Bronchial epithelial cell (primary cell): ENCODE measurements around the gene SMARCD3. TPM values are rescaled to one million over a fixed set of nuclear protein-coding genes. Genes with fewer than 3 reads are reported as not detected.

ENCODE experiments used
- DNase-seq: peaks from one replicate; pipeline ENCODE4 v3.0.0-alpha.2; 2010; ENCODE audit warnings: low read depth
- FAIRE-seq: peaks from 2 replicates; lab custom pipeline; 2011; peaks lifted over from hg19 to GRCh38; lab: Jason Lieb, UNC
- H3K27me3 ChIP-seq: 2 replicates; pipeline ENCODE4 v1.5.1; 2011; ENCODE audit warnings: low read length; ENCODE audit not compliant: control insufficient read depth, insufficient read depth
- H3K36me3 ChIP-seq: 2 replicates; pipeline ENCODE4 v1.5.1; 2011; ENCODE audit warnings: low read length; ENCODE audit not compliant: control insufficient read depth, insufficient read depth
- H3K4me3 ChIP-seq: 2 replicates; pipeline ENCODE4 v1.5.1; 2011; ENCODE audit warnings: mild to moderate bottlenecking, low read depth, low read length, control low read depth
- total RNA-seq: library from RNA; depleted of rRNA; stranded (reverse); fragments of >200 nt; gene quantifications from 2 replicates; pipeline ENCODE4 v1.2.1, GENCODE V29; 2014
- TF ChIP-seq, protein P1 (sequence below): IDR thresholded peaks from 2 replicates; pipeline ENCODE4 v1.5.1; 2011; ENCODE audit warnings: mild to moderate bottlenecking, moderate library complexity, low read length, control low read depth, inconsistent platforms; ENCODE audit not compliant: insufficient read depth, severe bottlenecking

The SMARCD3 gene
- total RNA-seq, 1 donor from 2014 or later = 2.1 TPM

DNA sequence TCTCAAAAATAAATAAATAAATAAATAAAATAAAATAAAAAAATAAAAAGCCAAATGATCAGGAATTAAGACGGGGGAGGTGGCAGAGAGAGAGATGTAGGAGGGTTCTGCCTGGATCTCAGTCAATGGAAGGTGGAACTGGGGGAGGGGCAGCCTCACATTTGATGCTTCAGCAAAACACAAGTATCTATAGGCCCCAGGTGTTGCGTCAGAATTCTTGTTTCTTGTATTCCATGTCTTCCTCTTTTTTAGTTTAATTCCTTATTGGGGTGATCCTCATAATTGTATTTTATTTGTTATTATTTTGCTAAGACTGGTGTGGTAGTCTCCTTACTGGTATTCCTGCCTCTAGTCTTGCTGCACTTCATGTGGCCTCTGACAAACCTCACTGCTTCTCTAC is 41.4 kb upstream of the SMARCD3 start:
- no peak for FAIRE-seq
- DNase-seq = no peak
- Histone ChIP-seq H3K36me3 (no peaks in the 10 kb centered on the region), H3K27me3 (peaks cover 1% of the 10 kb centered on the region), H3K4me3 (no peak overlapping the region)
- TF ChIP-seq, protein P1, sequence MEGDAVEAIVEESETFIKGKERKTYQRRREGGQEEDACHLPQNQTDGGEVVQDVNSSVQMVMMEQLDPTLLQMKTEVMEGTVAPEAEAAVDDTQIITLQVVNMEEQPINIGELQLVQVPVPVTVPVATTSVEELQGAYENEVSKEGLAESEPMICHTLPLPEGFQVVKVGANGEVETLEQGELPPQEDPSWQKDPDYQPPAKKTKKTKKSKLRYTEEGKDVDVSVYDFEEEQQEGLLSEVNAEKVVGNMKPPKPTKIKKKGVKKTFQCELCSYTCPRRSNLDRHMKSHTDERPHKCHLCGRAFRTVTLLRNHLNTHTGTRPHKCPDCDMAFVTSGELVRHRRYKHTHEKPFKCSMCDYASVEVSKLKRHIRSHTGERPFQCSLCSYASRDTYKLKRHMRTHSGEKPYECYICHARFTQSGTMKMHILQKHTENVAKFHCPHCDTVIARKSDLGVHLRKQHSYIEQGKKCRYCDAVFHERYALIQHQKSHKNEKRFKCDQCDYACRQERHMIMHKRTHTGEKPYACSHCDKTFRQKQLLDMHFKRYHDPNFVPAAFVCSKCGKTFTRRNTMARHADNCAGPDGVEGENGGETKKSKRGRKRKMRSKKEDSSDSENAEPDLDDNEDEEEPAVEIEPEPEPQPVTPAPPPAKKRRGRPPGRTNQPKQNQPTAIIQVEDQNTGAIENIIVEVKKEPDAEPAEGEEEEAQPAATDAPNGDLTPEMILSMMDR = no peak

- TF ChIP-seq, protein P1 = no peak
- Histone ChIP-seq H3K27me3 (peaks cover 1% of the 10 kb centered on the region), H3K36me3 (no peaks in the 10 kb centered on the region), H3K4me3 (no peak overlapping the region)
- no peak for FAIRE-seq
- DNase-seq = no peak
These were observed 37.7 kb upstream of the SMARCD3 start for GRCh38 chr7:151286148-151286547.

DNA sequence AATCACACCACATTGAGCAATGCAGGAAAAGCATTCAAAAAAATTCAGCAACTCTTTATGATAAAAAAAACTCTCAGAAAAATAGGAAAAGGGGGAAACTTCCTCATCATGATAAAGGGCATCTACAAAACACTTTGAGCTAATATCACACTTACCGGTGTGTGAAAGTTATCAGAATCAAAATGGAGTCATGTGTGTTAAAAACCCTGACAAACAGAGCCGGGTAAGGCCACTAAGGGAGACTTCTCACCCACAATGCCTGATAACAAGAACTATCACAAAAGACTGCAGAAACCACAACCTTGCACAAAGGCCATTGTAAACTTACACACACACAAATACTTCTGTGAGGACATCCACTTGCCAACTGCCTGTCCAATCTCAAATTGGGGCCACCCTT is 34.8 kb upstream of the SMARCD3 start:
- no peak for DNase-seq
- Histone ChIP-seq H3K4me3 (no peak overlapping the region), H3K27me3 (peaks cover 4% of the 10 kb centered on the region), H3K36me3 (no peaks in the 10 kb centered on the region)
- FAIRE-seq = no peak
- TF ChIP-seq, protein P1 = no peak

DNA sequence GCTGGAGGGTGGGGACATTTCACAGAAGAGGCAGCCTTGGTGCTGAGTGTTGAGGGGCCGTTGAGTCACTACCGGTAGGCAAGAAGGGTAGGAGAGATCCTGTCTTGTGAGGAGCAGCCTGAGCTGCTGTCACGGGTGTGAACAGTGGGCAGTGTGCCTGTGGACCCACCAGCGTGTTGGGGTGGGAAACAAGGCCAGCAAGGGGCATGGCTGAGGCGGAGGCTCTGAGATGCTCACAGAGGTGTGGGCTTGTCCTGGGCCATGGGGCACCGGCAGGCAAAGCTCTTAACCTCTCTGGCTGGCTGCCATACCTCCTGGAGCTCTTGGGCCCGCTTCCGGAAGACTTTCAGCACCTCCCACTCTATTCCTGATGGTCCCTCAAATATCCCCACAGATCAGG is 33.6 kb upstream of the SMARCD3 start:
- TF ChIP-seq, protein P1 = no peak
- FAIRE-seq (no peak), DNase-seq (no peak)
- Histone ChIP-seq H3K27me3 (peaks cover 2% of the 10 kb centered on the region), H3K4me3 (no peak overlapping the region), H3K36me3 (no peaks in the 10 kb centered on the region)

GRCh38 chr7:151281686-151282085 is 33.2 kb upstream of the SMARCD3 start:
- FAIRE-seq (no peak), DNase-seq (no peak)
- TF ChIP-seq, protein P1 = no peak
- Histone ChIP-seq H3K4me3 (no peak overlapping the region), H3K27me3 (peaks cover 2% of the 10 kb centered on the region), H3K36me3 (no peaks in the 10 kb centered on the region)

- no peak for FAIRE-seq
- H3K27me3 ChIP-seq = peaks cover 2% of the 10 kb centered on the region
- no peak for DNase-seq
- TF ChIP-seq, protein P1 = no peak
- no peaks in the 10 kb centered on the region for H3K36me3 ChIP-seq
- no peak overlapping the region for H3K4me3 ChIP-seq
These were observed 32.0 kb upstream of the SMARCD3 start for GRCh38 chr7:151280388-151281019.
